ENCODE measurements around the gene C2CD2. TPM values are rescaled to one million over a fixed set of nuclear protein-coding genes. Genes with fewer than 3 reads are reported as not detected.

Gene C2CD2
- total RNA-seq, 3 donors from 2014 or later = 37.0 to 73.8 (median 41.6) TPM

GRCh38 chr21:41848958-41849580, 104.7 kb downstream of the C2CD2 start:
- Histone ChIP-seq H3K4me3 (no peak overlapping the region), H3K36me3 (no peaks in the 10 kb centered on the region), H3K27me3 (no peaks in the 10 kb centered on the region), H3K4me1 (no peaks in the 10 kb centered on the region), H3K9me3 (no peaks in the 10 kb centered on the region), H3K27ac (no peak overlapping the region)
- TF ChIP-seq POLR2AphosphoS5 (IDR thresholded peaks at IDR 0.05) = no peak
- DNase-seq (ENCODE audit: low spot score in 2 of 2) = no peak
- intact Hi-C loops (cut with DNase I; ENCODE audit: low total_unique reads) = no loop called here

GRCh38 chr21:41848533-41848932, 105.3 kb downstream of the C2CD2 start:
- intact Hi-C loops (cut with DNase I; ENCODE audit: low total_unique reads) = no loop called here
- Histone ChIP-seq H3K27me3 (no peaks in the 10 kb centered on the region), H3K9me3 (no peaks in the 10 kb centered on the region), H3K36me3 (no peaks in the 10 kb centered on the region), H3K27ac (no peak overlapping the region), H3K4me3 (no peak overlapping the region), H3K4me1 (no peaks in the 10 kb centered on the region)
- no peak for DNase-seq (ENCODE audit: low spot score in 2 of 2)
- TF ChIP-seq CTCF (IDR thresholded peaks at IDR 0.05) (no peak), POLR2A (IDR thresholded peaks at IDR 0.05) (no peak), POLR2AphosphoS5 (IDR thresholded peaks at IDR 0.05) (no peak)

- Histone ChIP-seq H3K27ac (no peak overlapping the region), H3K9me3 (no peaks in the 10 kb centered on the region), H3K36me3 (no peaks in the 10 kb centered on the region), H3K4me1 (no peaks in the 10 kb centered on the region), H3K4me3 (no peak overlapping the region), H3K27me3 (no peaks in the 10 kb centered on the region)
- TF ChIP-seq CTCF (IDR thresholded peaks at IDR 0.05) (no peak), POLR2AphosphoS5 (IDR thresholded peaks at IDR 0.05) (no peak), POLR2A (IDR thresholded peaks at IDR 0.05) (no peak)
- intact Hi-C loops (cut with DNase I; ENCODE audit: low total_unique reads) = no loop called here
- no peak for DNase-seq (ENCODE audit: low spot score in 2 of 2)
These were observed 106.6 kb downstream of the C2CD2 start for GRCh38 chr21:41847066-41847804.

DNA sequence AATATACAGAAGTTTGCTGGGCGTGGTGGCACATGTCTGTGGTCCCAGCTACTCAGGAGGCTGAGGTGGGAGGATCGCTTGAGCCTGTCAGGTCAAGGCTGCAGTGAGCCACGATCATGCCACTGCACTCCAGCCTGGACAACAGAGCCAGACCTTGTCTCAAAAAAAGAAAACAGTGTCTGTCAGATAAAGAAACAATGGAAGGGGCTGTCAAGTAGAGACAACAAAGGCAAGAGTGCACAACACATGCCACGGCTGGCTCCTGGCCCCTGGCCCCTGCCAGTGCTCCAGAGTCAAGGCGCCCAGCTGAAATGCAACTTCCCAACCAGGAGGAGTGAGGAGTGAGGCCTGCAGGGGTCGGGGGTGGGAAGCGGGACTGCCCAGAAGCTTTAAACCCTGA, 107.3 kb downstream of the C2CD2 start:
- Histone ChIP-seq H3K4me1 (no peaks in the 10 kb centered on the region), H3K36me3 (no peaks in the 10 kb centered on the region), H3K4me3 (no peak overlapping the region), H3K9me3 (no peaks in the 10 kb centered on the region), H3K27ac (no peak overlapping the region), H3K27me3 (no peaks in the 10 kb centered on the region)
- intact Hi-C loops (cut with DNase I; ENCODE audit: low total_unique reads) = no loop called here
- TF ChIP-seq POLR2AphosphoS5 (IDR thresholded peaks at IDR 0.05) = no peak
- no peak for TF ChIP-seq CTCF (IDR thresholded peaks at IDR 0.05)
- TF ChIP-seq POLR2A (IDR thresholded peaks at IDR 0.05) = no peak
- DNase-seq (ENCODE audit: low spot score in 2 of 2) = no peak

DNA sequence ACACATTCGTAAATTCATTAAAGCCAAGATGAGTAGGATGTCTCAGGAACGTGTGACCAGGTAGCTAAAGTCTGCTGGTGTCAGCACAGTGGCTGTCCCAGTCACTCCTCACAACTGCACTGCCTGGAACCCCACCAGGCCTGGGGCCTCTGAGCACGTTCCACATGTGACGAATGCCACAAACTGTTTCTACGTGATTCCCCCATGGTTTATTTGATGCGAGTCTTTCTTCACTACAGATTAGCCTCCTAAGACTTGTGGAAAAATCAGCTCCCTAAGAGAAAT, 107.8 kb downstream of the C2CD2 start:
- Histone ChIP-seq H3K4me1 (no peaks in the 10 kb centered on the region), H3K36me3 (no peaks in the 10 kb centered on the region), H3K27me3 (no peaks in the 10 kb centered on the region), H3K27ac (no peak overlapping the region), H3K9me3 (peaks cover 0 to 4% of the 10 kb centered on the region in 2 donors), H3K4me3 (no peak overlapping the region)
- no peak for DNase-seq (ENCODE audit: low spot score in 2 of 2)
- no peak for TF ChIP-seq POLR2AphosphoS5 (IDR thresholded peaks at IDR 0.05)
- no peak for TF ChIP-seq POLR2A (IDR thresholded peaks at IDR 0.05)
- TF ChIP-seq CTCF (IDR thresholded peaks at IDR 0.05) = no peak
- intact Hi-C loops (cut with DNase I; ENCODE audit: low total_unique reads) = no loop called here

Data from breast epithelium (tissue), 4 donors.